Cerebellar nuclear complex (tissue), 1 donor: ENCODE measurements around the gene ATOSB.

Source experiments
- DNase-seq, 2 experiments: peaks; one replicate each; lab custom pipeline; 2025; lab: John Stamatoyannopoulos, UW

ATOSB gene

DNA sequence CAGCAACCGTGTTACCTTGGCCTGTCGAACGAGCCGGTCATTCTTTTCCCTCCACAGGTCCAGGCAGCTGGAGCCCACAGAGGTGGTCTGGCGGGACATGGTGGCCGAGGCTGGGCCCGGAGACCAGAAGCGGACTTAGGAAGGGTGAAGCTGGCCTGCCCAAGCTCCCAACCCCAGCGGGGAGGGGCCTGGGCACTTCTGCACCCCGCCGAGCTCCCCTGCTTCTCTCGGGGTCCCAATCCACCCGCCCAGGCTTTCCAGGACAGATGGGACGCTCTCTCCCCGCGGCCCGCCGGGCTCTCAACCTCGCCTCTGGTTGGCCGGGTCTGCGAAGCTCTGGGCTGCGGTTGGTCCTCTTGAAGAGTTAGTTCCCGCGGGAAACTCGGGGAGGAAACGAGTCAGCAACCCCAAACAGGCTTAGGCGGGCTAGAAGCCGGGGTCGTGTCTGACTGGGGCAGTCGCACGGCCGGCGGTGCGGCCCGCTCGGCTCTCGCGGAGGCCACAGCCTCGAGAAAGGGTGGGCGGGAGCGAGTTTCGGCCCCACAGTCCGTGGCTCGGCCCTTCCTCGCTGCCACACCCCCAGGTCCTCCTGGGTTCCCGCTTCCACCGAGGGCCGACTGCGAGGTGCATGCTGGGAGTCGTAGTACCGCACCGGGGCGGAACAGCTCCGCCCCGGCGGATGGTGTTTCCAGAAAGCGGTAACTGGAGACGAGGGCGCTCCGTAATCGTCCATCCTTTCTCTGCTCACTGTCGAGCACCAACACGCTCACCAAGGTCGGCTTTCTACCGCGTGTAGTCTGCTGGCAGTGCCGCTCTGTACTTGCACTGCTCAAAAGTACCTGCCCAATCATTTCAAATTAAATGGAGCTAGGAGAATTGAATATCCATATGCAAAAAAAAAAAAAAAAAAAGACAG is 36.0 kb downstream of the ATOSB start, which contains the start of gene FANCG:
TSS of gene FANCG (minus strand) at position 517 of the 916 bp plus-strand sequence. CDS start at position 99, 418 bp downstream.
- peak; percentile 24 to 79 for DNase-seq

DNA sequence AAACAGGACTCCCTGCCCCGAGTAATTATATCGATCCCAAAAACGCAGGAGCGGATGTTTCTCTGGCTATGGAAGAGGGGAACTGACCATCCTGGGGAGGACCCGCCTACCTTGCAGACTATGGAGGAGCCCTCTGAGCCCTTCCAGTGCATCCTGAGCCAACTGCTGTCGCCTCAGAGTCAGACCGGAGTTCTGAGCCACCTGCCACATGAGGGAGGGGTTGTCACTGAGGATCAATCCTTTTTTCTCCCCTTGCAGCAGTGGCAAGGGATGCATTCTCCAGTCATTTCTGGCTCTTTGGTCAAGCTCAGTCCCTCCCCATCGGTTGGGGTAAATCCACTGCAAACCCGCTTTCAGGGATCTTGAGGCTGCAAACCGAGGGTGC is 36.6 kb downstream of the ATOSB start:
- no peak for DNase-seq

DNA sequence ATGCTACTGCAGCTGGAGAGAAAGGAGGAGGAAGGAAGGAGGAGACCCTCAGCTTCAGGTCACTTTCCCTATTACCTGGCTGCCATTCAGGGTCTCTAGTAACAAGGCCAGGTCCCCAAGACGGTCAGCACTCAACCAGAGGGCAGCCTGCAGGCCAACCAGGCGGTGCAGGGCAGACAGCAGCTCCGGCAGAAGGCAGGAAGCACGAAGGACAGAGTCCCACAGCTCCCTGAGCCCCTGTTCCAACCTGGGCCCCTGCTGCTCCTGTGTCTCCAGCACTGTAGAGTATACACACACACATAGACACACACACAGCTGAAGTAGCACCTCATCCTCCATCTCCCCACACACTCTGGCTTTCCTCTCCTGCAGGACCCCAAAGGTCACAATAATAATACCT is 37.6 kb downstream of the ATOSB start:
- no peak for DNase-seq

DNA sequence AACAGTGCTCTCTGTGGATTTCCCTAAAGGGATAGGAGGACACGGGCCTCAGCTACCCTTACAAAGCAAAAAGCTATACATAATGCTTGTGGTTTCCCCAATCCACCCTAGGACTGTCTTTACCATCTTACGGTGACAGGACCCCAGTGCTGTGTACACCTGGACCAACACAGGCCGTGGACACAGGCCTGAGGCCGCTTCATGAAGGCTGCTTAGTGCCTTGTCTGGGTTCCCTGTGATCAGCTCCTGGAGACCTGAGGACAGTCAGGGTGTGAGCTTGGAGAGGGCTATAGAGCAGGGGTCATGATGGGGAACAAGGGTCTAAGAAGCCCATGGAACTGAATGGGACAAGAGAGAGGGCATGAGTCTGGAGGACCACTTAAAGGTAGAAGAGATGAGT is 38.8 kb downstream of the ATOSB start:
- no peak for DNase-seq

DNA sequence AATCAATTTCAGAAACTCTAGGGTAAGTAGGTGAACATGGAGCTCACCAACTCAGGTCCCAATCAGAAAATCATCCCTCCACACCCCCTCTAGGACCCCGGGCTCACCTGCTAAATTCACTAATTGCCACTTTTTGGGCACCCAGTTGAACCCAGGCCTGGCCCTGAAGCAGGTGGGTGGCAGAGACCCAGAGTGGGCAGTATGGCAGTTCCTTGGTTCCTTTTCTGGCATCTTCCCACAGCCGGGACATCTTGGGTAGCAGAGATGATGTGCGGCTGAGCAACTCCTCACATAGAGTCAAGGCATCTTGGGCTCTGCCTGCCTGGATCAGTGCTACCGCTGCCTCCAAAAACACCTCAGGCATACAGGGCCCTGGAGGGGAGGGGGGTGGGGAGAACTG is 40.3 kb downstream of the ATOSB start:
- DNase-seq = no peak

DNA sequence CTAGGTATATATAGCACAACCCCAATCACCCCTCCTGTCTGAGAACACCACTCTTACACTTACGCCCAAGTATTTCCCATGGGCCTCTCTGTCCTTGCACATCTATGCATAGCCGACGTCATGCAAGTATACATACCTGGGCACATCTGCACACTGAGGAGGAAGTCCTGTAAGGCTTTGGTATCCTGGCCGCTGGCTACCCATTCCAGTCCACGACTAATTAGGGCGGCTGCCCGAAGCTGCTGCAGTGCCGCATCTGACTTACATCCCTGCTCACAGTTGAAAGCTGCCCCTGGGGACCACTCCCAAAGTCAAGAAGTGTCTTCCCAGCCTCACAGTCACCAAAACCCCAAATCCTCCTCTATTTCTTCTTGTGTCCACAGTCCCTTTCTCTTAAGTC is 40.9 kb downstream of the ATOSB start:
- no peak for DNase-seq

DNA sequence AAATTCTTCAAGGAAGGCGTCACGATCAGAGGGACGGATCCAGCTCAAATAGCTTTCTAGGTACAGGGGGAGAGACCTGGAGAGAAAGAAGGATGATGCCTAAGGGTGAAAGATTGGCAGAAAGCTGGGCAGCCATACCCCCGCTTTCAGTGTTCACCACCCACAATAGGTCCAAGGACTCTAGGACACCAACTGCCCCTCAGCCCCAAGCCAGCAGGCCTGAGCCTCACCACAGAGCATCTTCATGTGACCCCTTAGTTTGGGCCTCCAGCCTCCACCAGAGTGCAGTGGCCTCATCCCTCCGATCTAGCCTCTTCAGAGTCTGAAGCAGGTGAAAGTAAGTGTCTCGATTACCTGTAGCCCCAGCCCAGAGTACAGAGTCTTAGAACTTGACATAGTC is 41.5 kb downstream of the ATOSB start:
- no peak for DNase-seq

DNA sequence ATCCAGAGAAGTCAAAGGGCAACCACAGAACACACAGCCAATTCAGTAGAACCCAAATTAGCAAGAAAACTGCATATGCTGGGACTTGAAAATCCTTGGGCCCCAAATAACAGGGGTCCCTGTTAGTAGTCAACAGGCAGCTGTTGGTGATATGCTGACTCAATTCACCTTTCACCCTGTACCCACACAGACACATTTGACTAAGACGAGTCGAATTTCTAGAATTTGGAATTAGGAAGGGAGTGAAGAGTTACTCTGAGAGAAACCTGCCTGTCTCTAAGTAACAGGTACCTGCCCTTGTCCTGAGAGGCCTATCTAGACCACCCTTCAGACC is 42.4 kb downstream of the ATOSB start:
- DNase-seq = no peak

DNA sequence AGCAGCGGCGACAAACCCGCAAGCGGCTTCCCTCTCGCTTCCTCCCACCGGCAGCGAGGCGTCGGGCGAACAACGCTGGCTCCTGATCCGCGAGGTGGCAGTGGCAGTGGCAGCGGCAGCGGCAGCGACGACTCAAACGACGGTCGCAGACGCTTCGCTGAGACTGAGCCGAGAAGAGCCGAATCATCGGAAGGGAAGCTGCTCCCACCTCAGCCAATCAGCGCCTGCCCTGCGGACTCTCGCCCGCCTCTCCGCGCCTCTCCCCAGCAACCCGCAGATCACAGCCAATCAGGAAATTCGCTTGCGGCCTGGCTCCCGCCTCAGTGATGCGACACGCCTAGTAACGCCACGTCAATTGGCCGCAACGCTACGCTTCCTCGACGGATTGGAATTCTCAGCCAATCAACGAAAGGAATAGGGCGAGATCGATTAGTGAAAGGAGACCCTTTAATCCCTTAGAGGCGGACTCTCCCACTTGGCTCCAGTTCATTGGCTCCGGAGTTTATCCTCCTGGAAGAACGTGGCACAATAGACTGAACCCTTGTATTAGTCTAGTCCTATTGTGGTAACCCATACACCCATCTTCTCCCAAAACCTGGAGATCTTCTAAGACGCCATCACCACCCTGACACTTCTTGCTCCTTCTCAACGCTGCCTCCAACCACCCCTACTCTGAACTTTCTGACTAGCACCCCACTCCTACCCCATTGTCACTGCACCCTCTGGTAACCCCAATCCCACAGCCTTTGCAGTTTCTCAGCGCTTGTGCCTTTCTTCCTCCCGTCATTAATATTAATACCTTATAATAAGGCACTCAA is 43.0 kb downstream of the ATOSB start, which contains the start of gene VCP:
TSS of gene VCP (minus strand) at position 165 of the 818 bp plus-strand sequence. CDS start 272 bp downstream, outside the sequence.
- DNase-seq = peak; percentile 96 to 98

DNA sequence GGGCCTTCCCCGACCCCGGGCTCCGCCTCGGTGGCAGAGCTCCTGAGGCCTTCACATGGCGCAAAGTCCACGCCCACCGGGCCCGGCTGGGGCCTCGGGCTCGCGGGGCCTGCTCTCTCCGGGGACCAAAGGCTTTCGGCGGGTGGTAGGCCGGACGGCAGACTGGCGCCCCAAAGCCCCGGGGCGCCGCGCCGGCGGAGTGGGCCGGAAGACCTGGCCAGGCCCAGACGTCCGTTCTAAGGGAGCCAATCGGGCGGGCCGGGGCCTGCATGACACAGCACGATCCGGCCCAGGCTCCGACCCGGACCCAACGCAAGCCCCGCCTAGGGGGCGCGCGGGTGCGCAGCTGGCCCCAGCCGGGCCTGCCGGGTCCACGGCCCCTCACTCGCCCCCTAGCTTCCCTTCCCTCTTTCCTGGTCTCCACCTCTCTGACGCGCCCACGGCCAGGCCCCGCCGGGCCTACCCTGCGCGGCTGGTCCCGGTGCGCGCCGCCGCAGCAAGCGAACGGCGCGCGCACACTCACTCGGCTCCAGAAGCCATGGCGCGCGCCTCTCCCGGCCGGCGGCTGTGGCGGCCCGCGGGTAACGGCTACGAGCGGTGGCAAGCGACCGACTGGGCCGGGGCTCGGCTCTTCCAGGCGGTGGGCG is 43.7 kb downstream of the ATOSB start:
- DNase-seq = no peak

DNA sequence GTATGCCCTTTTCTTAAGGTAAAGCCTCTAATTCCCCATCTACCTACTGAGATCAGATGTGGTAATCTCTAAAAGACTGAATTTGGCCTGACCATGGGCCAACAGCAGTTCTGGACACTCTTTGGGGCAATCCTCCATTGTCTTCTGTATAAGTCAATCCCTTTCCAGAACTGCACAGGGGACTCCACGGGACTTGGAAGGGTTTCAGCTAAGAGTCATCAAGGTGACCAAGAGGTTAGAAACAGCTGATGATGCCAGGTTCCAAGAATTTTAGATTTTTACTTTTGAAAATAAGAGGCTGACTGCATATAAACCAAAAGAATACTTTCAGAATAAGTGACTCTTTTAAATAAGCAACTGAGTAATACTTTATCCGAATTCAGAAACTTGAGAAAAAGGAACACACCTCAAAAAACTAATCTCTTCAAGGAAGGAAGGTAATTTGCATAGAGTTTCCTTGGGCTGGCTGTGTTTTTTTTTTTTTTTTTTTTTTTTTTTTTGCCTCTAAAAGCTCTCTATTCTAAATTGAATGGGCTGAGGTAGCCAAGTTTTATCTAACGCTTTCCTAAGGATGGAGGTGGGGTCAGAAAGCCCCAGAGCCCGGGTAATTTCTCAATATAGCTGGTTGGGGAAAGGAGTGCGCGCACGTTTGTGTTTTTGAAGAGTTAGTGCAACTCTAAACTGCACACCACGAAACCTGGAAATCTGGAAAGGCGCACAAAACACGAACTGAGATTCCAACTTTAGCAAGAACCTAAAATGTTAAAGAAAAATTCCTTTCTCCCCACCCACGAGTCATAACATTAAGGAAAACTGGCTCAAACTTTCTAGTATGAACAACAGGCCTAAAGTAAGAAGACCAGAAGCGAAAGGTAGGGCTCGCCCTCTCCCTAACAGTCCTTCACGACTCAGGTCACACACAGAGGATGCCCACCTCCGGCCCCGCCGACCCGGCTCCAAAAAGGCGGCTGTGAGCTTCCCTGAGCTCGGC is 44.5 kb downstream of the ATOSB start:
- DNase-seq = no peak

DNA sequence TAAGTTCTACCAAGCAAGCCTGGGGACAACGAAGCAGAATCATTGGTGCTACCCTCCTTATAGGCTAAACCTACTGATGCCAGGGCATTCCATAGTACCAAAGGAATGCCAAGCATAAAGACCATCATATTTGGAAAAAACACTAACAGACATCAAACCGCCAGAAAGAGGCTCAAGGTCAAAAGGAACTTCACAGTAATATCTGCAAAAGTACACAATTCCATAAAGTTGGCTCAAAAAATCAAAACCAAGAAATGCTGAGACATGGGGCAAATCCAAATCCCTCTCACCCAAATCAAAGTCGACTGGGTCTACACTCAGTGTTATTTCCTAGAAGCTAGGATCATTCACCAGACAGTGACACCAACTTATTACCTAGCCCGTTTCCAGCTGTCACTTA is 46.6 kb downstream of the ATOSB start:
- no peak for DNase-seq

DNA sequence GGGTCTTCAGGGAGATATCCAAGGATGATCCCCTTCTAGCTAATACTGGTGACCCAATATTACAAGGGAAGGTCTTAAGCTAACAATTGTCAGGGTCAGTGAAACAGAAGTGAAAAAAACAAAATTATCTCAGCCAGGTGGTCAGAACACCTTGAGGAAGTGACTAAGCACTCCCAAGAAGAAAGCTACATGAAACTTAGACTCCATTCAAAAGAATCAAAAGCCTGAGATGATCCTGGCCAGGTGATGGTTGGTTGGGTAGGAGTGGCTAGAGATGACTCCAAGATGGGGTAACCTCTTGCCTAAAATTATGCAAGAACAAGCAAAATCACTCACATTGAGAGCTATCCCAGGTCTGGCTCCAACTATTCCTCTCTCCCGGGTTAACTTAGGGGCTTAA is 48.6 kb downstream of the ATOSB start:
- DNase-seq = no peak

DNA sequence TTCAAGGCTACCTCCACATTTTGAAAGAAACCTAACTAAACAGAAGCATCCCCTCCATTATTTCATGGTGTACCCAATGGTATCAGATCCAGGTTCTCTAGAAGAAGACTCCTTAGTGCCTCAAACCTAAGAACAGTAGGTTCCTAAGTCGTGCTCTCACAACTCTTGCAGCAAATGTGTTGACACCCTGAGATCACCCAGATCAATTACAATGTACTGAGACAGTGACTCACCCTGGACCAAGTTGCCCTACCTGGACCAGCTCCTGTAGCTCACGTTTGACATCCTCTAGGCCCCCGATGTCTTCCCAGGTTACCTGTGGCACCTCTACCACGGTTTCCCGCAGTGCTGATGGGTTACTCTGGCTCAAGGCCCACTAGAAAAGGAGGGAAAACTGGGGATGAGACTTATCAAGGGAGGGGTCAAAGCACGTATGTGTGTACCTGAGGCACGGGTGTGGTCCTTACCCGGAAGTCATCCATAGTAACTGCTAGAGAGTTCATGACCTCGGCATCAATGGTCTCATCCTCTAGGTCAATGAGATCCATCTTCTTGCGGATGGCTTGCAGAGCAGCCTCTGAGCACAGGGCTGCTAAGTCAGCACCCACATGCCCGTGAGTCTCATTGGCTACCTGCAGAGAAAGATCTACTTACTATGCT is 55.0 kb downstream of the ATOSB start:
- DNase-seq = no peak

DNA sequence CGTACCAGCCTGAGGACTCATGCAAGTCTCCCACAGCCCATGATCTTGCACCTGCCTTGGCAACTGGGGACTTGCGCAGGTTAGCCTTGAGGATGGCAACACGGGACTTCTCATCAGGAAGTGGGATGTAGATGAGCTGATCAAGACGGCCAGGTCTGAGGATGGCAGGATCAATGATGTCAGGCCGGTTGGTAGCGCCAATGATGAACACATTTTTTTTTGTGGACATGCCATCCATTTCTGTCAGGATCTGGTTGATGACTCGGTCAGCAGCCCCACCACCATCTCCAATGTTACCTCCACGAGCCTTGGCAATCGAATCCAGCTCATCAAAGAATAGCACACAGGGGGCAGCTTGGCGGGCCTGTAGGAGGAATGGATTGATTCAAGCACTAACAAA is 56.2 kb downstream of the ATOSB start:
- no peak for DNase-seq

DNA sequence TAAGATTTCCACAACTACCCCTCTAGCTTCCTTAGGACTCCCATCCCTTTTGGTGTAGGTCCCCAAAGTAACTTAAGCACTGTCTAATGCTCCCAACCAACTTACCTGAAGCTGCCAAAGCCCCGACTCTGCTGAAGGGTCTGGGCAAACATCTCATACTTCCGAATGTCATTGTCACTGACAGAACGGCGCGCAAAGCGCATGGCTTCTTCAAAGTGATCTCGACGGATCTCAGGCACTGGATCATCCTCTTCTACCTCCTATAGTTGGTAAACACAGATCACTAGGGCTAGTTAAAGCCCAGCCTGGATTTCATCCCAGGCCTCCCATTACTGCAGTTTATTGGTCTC is 58.4 kb downstream of the ATOSB start:
- DNase-seq = no peak

DNA sequence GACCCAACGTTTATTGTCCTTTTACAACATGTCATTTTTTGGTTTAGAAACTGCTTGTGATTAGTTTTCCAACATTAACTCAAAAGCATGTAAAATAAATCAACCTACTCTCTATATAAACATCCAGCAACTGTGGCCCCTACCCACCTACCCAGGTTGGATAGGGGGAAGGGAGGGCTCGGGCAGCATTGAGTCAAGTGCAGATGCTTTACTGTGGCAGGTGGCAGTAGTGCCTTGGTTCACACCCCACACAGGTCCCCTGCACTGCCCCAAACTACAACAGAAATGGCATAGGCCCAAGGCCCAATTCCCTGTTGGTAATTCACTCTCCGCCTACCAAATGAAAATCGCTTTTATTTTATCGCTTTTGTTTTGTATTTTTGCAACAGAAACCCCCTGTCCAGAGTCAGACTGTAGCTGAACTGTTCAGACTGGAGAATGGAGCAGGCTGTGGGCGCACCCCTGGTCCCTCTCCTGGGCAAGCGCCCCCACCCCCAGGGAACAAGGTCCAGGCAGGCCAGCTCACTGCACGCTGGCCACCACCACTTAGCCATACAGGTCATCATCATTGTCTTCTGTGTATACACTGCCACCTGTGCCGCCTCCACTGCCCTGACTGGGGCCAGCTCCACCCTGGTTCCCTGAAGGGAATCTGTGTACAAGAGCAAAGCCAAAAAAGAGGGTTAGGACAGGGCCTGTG is 58.9 kb downstream of the ATOSB start:
- no peak for DNase-seq

DNA sequence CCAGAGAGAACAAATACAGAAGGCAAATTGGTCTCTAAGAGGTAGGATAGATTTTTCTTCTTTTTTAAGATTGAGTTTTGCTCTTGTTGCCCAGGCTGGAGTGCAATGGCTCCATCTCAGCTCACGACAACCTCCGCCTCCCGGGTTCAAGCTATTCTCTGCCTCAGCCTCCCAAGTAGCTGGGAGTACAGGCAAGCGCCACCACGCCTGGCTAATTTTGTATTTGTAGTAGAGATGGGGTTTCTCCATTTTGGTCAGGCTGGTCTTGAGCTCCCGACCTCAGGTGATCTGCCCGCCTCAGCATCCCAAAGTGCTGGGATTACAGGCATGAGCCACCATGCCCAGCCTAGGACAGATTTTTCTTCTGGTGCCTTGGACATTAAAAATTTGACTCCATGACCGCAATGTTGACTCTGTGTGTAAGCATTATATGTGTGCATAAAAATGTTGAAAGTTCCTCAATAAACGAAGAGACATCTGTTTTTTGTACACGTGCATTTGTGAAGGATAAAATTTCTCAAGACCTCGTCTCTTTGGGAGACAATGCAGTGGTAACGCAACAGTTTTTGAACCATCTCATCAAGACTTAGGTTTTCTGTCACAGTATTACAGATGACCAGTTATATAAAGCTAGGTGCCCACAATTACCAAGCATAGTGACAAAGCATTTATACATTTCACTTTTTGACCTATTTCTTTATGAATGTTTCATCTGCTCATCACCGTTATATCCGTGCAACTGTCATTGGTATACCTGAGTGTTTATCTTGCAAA is 60.6 kb downstream of the ATOSB start:
- DNase-seq = no peak

DNA sequence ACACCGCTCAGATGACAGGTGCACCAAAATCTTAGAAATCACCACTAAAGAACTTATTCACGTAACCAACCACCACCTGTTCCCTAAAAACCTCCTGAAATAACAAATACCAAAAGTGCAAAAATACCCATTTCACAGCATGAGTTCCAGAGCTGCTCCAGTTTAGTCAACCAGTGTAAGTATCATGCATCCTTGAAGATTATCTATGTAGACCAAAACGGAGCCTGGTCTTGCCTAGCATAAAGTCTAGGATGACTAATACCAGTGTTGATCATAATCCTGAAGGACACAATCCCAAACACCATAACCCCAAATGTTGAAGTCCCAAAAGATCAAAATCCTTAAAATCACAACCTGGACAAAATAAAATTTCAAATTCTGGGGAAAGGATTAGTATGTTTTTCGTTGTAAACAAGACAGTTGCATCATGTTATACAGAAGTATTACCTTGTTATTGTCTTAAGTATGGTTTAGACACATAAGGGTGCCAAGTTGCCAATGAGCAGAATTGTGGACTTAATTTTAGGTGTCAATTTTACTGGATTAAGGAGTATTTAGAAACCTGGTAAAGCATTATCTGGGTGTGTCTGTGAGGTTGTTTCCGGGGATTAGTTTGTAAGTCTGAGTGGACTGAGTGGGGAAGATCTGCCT is 61.4 kb downstream of the ATOSB start:
- no peak for DNase-seq
